H54 (cell line): ENCODE data around the gene GLTP.
A peak's percentile ranks its signal among the peaks of the same experiment; 100 is the strongest.

ENCODE experiments used
- DNase-seq: peaks from one replicate; pipeline ENCODE4 v3.0.0; 2011; ENCODE audit warnings: low spot score, mixed read lengths; ENCODE audit not compliant: insufficient read length
- FAIRE-seq: peaks from 3 replicates; lab custom pipeline; 2011; peaks lifted over from hg19 to GRCh38; lab: Jason Lieb, UNC
- POLR2A ChIP-seq: IDR thresholded peaks from 2 replicates; pipeline ENCODE4 v1.6.1; 2011; ENCODE audit warnings: low read depth, mild to moderate bottlenecking, low read length

GLTP gene

GRCh38 chr12:109835827-109836226 lies 44.5 kb downstream of the GLTP start:
- FAIRE-seq, result no peak
- TF ChIP-seq POLR2A, result no peak
- no peak for DNase-seq

- no peak for DNase-seq
- FAIRE-seq, result no peak
- TF ChIP-seq POLR2A, result no peak
These were observed 46.8 kb downstream of the GLTP start, which contains the start of gene TRPV4 for GRCh38 chr12:109833307-109834189. Gene TRPV4, minus strand, starts transcription at chr12:109833398. Its CDS starts 18,602 bp downstream, at chr12:109814796.

- FAIRE-seq, result no peak
- no peak for TF ChIP-seq POLR2A
- no peak for DNase-seq
These were observed 47.6 kb downstream of the GLTP start for GRCh38 chr12:109832541-109833306.

- no peak for TF ChIP-seq POLR2A
- FAIRE-seq, result no peak
- no peak for DNase-seq
These were observed 48.4 kb downstream of the GLTP start for GRCh38 chr12:109831929-109832328.

GRCh38 chr12:109831365-109831764 lies 49.0 kb downstream of the GLTP start:
- DNase-seq (no peak), FAIRE-seq (no peak)
- no peak for TF ChIP-seq POLR2A

DNA sequence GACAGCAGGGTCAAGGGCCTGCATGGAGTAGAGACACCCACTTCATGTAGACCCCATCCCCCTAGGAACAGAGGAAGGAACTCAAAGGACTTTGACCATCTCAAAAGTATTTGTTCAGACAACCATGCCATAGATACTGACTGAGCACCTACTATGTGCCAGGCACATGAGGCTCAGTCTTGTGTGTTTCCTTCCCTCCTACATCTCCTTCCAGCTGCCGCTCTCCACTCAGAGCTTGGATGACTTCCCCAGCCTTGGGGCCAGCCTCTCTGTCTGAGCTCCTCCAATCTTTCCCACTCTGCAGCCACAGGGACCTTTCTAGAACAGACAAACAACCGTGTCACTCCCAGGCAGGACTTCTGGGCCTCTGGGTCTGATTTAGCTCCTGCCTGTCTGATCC lies 49.6 kb downstream of the GLTP start:
- no peak for TF ChIP-seq POLR2A
- DNase-seq (no peak), FAIRE-seq (no peak)

DNA sequence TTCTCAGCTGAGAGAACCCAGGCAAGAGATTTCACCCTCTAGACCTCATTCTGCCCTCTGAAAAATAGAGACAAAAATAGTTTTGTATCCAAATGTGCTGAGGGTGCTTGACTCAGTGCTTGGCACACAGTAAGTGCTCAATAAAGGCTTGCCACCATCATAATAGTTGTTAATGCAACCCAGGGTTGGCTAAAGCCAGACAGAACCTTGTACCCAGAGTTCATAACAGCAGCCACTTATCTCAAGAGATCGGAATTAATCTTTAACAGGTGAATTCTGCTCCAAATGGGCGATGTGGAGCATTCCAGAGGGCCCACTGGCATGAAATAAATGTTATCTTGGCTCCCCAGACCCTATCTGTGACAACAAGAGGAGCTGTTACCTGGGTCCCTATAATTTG lies 50.1 kb downstream of the GLTP start:
- TF ChIP-seq POLR2A, result no peak
- FAIRE-seq (no peak), DNase-seq (no peak)

GRCh38 chr12:109829667-109830066 lies 50.7 kb downstream of the GLTP start:
- no peak for TF ChIP-seq POLR2A
- FAIRE-seq, result no peak
- DNase-seq, result no peak

- FAIRE-seq (no peak), DNase-seq (no peak)
- TF ChIP-seq POLR2A, result no peak
These were observed 51.4 kb downstream of the GLTP start for GRCh38 chr12:109828754-109829511.

DNA sequence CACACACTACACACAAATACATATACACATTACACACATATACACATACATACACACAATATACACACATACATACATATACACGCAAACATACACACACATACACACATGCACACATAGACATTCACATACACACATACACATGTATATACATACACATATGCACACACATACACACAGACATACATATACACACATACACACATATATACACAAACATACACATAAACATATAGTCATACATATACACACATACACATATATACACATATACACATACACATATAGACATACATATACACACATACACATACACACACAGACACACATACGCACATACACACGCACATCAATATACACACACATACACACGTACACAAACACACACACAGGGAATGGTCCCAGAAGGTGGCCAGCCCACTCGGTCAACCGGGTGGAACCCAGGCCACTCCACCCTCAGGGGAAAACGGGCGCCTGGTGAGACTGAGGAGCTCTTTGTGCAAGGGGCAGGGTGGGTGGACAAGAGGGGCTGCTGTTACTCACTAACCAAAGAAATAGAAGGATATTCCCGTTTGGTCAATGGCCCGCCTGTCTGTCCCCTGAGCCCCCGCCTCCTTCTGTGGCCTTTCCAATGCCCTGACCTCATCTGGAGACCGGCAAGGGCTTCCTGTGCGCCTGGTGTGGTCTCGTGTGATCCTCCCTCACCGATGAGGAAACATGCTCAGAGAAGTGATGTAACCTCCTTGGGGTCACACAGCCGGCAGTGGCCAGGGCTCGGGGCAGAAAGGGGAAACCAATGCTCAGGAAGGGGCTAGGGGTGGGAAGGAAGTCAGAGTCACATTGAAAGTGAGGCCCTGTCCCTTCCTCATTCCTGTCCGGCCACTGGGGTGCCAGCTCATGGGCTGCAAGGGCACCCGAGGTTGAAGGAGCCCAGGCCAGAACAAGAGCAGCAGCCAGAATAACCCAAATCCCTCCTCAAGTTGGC lies 52.5 kb downstream of the GLTP start:
- FAIRE-seq (no peak), DNase-seq (no peak)
- TF ChIP-seq POLR2A, result no peak

- FAIRE-seq (no peak), DNase-seq (no peak)
- no peak for TF ChIP-seq POLR2A
These were observed 53.3 kb downstream of the GLTP start for GRCh38 chr12:109827080-109827479.

GRCh38 chr12:109824731-109825130 lies 55.6 kb downstream of the GLTP start:
- no peak for FAIRE-seq
- TF ChIP-seq POLR2A, result no peak

DNA sequence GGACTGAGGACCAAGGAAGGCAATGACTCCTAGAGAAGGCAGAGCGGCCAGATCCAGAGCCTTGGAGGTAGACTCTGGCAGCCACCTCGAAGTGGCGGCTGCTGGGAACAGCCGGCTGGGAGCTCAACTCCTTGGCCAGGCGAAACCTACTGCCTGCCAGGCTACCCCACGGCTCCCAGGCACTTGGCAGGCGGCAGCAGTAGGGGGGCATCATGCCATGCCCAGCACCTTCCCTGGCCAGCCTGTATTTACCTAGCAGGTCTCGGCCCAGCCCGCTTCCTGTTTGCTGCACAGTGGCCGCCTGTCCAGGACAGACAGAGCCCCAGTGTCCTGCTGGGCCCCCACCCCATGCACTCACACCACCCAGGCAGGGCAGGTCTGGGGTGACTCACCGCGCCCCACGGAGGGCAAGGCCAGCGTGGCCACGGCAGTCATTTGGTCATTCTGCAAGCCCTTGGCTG lies 57.4 kb downstream of the GLTP start:
- DNase-seq, result peak; percentile 93
- peak; percentile 75 for FAIRE-seq
- no peak for TF ChIP-seq POLR2A

More at GRCh38 chr12:109824731-109825130, 55.6 kb downstream of the GLTP start:
- DNase-seq, result no peak
